GM18526 (cell line): Measurements from ENCODE around the gene WIZ.

Source experiments
- POLR2A ChIP-seq: IDR thresholded peaks from 3 replicates; pipeline ENCODE4 v1.6.1; 2011; ENCODE audit not compliant: insufficient read length; ENCODE audit errors: extremely low read depth

The WIZ gene

GRCh38 chr19:15417699-15418098, 32.1 kb downstream of the WIZ start:
- no peak for TF ChIP-seq POLR2A

- TF ChIP-seq POLR2A: no peak
Observed at GRCh38 chr19:15412832-15413231, 36.9 kb downstream of the WIZ start.

GRCh38 chr19:15404780-15405211, 45.0 kb downstream of the WIZ start:
- TF ChIP-seq POLR2A: no peak

GRCh38 chr19:15404097-15404779, 45.5 kb downstream of the WIZ start:
- no peak for TF ChIP-seq POLR2A

- TF ChIP-seq POLR2A: no peak
Observed at GRCh38 chr19:15403151-15403531, 46.6 kb downstream of the WIZ start.

- no peak for TF ChIP-seq POLR2A
Observed at GRCh38 chr19:15402411-15403150, 47.2 kb downstream of the WIZ start.

- no peak for TF ChIP-seq POLR2A
Observed at GRCh38 chr19:15401397-15401710, 48.4 kb downstream of the WIZ start.

- no peak for TF ChIP-seq POLR2A
Observed at GRCh38 chr19:15400521-15401396, 49.0 kb downstream of the WIZ start.

- no peak for TF ChIP-seq POLR2A
Observed at GRCh38 chr19:15399635-15400034, 50.1 kb downstream of the WIZ start.

- TF ChIP-seq POLR2A: no peak
Observed at GRCh38 chr19:15399234-15399515, 50.6 kb downstream of the WIZ start.

- TF ChIP-seq POLR2A: no peak
Observed at GRCh38 chr19:15398501-15399233, 51.1 kb downstream of the WIZ start.

- TF ChIP-seq POLR2A: no peak
Observed at GRCh38 chr19:15397782-15398181, 52.0 kb downstream of the WIZ start.

- TF ChIP-seq POLR2A: no peak
Observed at GRCh38 chr19:15397236-15397635, 52.5 kb downstream of the WIZ start.

GRCh38 chr19:15396436-15396835, 53.3 kb downstream of the WIZ start:
- TF ChIP-seq POLR2A: no peak

- TF ChIP-seq POLR2A: no peak
Observed at GRCh38 chr19:15394426-15394825, 55.3 kb downstream of the WIZ start.
